GM12872 (cell line): ENCODE data around the gene TNFRSF25.

Experiments
- CTCF ChIP-seq: IDR thresholded peaks from 3 replicates; pipeline ENCODE4 v1.5.1; 2011; ENCODE audit warnings: low read depth, mild to moderate bottlenecking, low read length, moderate library complexity; ENCODE audit not compliant: insufficient read depth

TNFRSF25 gene

DNA sequence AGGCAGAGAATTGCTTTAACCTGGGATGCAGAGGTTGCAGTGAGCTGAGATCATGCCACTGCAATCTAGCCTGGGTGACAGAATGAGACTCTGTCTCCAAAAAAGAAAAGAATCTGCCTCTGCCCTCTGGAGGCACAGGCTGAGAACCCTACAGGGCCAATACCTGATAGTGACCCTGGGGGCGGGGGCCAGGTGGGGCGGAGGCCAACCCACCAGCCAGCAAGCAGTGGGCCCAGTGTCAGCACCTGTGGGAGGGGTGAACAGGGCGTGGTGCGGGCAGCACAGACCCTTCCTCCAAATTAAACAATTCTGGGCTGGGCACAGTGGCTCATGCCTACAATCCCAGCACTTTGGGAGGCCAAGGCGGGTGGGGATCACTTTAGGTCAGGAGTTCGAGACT, 44.5 kb upstream of the TNFRSF25 start:
- TF ChIP-seq CTCF = no peak

GRCh38 chr1:6509919-6510291, 43.9 kb upstream of the TNFRSF25 start:
- no peak for TF ChIP-seq CTCF

DNA sequence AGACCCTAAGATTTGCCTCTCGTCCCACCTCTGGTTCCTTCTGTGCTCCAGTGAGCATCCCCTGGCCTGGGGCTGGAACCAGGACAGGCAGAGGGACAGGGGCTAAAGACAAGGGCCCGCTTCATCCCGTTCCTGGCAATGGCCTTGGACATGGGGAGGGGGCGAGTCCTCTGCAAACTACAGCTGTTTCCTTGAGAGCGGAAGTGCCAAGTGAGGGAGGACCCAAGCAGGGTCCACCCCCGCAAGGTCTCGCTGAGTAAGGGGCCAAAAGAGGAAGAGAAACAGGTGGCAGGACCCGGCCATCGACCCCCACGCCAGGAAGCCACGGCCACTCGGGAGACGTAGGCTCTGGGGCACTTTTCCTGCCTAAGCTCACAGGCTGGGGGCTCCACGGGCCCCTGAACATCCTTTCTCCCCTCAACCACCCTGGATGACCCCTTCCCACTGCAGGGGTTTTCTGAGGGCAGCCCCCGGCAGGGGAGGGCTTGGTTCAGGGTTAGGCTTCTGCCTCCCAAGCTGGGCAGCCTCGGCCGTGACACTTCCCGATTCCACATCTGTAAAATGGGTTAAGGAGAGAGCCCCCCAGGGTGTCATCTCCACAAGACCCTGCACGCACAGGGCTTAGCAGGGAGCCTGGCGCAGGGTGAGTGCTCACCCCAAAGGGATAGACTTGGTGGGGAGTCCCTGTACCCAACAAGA, 43.4 kb upstream of the TNFRSF25 start:
- no peak for TF ChIP-seq CTCF

DNA sequence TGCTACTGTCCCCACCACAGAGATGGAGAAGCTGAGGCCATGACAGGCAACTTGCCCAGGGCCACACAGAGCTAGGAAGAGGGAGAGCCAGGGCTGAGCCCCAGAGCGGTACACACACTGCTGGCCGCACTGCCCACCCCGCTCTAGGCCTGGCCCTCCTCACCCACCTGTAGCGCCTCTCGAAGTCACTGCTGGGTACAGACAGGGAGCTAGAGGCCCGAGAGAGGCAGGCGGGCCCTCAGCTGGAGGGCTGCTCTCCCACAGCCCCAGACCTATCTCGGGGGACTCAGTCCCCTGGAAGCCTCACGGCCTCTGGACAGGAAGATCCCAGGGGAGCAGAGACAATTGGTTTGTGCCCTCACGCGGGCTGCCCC, 42.8 kb upstream of the TNFRSF25 start:
- TF ChIP-seq CTCF = no peak

- no peak for TF ChIP-seq CTCF
Observed at GRCh38 chr1:6508154-6508815, 42.3 kb upstream of the TNFRSF25 start.

GRCh38 chr1:6507461-6507911, 41.5 kb upstream of the TNFRSF25 start:
- TF ChIP-seq CTCF = no peak

- TF ChIP-seq CTCF = no peak
Observed at GRCh38 chr1:6507037-6507428, 41.1 kb upstream of the TNFRSF25 start.
